ENCODE results near the gene ZCCHC3.

GRCh38 chr20:334578-334977, 37.2 kb downstream of the ZCCHC3 start:
- no peak for TF ChIP-seq TAF1 (IDR thresholded peaks at IDR 0.05; ENCODE audit: borderline replicate concordance, low read depth, low read length)
- TF ChIP-seq POLR2AphosphoS5 (IDR thresholded peaks at IDR 0.05; ENCODE audit: low read depth, low read length), result no peak
